Stimulated activated CD4-positive, alpha-beta T cell treated with anti-CD3 and anti-CD28 coated beads, Interleukin-12 subunit alpha, Interleukin-12 subunit beta, amount 100 ng/mL, for 4 hours (primary cell): ENCODE data around the gene ATP8A1.
"Not testable (repeated sequence)": the region's sequence is repeated elsewhere in the genome, so short reads cannot be mapped to it uniquely, and the experiment has no call there.

Experiments used
- DNase-seq: peaks from one replicate; pipeline ENCODE4 v3.0.0-alpha.2; 2020

ATP8A1 gene

DNA sequence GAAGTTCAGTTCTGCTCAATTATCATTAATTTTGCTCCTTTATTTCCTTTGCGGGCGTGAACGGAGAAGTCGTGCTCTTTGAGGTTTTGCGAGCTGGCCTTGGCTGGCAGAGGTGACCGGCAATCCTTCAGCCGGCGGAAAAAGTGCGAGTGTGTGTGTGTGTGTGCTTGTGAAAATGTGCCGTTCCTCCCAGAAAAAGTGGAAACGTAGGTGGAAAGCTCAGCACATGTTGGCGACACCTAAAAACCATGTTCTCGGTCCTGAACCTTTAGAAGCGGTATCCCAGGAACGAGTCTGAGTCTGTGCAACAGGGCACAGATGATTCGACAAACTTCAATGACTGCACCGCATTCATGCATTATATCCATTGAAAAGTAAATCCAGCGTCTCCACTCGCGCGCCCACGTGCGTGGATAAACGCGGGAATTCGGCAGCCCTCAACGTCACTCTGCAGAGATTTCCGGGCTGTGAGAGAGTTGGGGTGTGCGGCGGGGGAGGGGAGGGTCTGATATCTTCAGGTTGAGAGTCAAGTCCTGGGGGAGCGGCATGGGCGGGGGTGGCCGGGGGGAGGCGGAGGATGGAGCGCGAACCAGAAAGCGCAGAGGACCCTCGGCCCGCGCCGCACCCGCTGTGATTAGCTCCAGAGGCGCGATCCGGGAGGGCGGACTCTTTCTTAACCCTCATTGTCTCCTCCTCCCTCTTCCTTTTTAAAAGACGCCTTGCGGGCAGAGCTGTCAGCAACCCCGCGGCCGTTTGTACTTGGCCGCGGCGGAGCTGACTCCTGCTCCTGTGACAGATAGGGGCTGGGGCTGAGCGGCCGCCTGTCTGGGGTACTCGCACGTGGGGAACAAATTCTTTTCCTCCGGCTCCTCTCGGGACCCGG, 259.9 kb downstream of the ATP8A1 start, which contains the start of gene SHISA3:
Gene SHISA3, plus strand, starts transcription at position 737 of the 883 bp plus-strand sequence. CDS start 569 bp downstream, outside the sequence.
- DNase-seq = no peak

DNA sequence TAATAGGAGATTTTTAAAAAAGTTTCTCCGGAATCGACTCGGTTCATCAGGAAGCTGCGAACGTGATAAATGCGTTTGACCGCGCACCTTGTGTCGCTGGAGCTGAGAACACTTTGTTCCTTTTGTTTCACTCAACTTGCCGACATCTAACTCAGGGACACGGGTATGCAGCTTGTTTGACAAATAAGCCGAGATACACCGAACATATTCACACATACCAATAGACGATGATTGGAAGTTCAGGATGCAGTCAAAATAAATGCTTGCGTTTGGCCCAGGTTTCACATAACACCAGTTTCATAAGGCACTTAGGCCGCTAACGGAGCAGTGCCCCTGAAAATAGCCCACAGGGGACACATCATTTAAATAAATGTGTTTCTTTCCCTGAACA, 260.5 kb downstream of the ATP8A1 start:
- no peak for DNase-seq

DNA sequence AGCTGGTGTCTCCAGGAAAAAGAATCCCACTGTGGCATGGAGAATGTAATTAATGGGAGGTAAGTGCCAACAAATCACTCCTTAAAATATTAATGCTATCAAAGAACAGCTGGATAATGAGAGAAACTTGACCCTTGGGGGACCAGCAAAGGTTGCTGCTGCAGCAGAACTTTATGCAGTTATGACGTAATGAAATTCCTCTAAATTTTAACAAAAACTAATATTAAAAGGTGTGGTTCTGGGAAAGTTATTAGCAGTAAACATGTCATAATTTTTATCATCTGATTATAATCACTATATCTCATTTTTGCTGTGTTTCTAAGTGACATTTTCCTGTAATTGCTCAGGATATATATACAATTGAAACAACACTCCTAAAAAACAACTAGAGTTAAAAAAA, 261.3 kb downstream of the ATP8A1 start:
- no peak for DNase-seq

DNA sequence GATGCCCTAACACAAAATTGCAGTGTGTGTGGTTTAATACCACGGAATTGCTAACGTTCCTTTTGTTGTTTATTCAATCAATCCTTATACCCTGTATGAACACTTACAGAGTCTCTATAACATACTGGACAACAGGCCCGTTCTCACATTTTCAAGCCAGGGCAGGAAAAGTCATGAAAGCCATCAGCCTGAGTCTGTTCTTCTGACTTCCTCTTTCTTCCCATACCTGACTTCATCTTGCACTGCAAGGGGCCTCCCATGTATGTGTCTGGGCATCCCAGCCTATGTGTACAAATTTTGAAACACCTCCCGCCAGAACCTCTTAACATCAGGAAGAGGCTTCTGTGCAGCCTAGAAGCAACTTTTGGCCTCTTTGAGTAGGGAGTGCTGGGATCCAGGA, 264.5 kb downstream of the ATP8A1 start:
- no peak for DNase-seq

DNA sequence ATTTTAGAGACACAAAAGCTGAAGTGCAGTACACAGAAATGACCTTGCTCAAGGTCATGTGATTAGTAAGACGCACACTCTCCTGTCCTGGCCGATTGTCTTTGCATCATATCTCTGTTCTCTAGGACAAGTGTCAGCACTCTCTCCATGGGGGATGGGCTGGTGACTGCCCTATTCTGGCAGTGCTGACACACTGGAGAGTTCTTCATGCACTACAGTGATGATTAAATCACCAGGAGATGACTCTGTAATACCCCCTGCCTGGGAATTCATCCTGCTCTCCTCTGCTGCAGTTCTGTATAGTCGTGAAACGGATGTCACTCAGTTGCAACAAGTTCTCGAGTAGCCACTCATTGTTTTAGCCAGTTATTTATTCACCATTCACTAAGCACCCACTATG, 264.9 kb downstream of the ATP8A1 start:
- DNase-seq = no peak

DNA sequence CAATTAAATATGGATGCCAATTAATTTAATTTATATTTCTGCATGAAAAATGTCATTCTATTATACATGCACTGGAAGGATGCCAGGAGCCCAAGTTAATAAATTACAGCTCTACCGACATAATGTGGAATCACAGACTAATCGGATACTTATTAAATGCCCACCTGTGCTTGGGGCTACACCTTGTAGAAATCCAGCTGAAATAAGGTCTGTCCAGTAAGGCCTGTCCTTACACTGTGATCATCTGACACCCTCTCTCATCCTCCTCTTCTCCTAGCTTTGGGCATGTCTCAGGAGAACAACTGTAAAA, 265.6 kb downstream of the ATP8A1 start:
- no peak for DNase-seq

DNA sequence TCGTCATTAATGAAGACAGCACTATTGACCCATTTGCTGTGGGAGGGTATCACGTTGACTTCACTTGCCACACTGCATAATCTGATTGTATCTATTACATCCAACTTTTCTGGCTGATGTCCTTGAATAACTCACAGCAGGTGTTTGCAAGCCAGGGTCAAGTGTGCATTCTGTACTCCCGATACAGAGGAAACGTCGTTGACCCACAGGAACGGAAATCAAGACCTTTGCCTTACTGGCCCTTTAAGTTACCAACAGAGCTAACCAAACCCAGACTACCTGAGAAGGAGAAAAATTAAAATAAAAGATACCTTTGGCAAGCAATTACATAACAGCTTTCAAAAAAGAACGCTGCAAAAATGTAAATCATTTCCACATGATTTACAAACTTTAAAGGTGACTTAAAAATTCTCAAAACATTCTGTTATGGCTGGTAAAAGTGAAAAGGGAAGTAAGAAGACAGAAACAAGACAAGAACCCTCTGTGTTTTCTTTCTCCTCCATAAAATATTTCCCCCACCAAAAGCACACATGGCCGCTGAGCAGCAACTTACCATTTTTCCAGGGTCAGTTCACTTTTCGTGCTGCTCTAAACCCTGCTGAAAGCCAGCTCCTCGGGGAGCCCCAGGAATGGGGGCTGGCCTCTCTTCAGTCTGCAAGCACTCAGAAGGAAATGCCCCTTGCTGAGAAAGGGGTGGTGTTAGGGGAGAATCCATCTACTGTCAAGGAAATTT, 266.1 kb downstream of the ATP8A1 start:
- DNase-seq = no peak

DNA sequence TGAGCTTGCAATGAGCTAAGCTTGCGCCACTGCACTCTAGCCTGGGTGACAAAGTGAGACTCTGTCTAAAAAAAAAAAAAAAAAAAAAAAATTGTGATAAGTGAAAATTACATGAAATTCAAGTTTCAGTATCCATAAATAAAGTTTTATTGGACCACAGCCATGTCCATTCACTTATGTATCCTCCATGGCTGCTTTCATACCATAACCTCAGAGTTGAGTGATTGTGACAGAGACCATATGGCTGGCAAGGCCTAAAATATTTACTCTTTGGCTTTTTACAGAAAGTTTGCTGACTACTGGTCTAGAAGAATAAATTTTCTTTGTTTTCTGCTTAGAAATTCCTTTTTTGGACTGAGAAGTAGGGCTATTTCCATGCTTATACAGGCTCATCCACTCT, 271.4 kb downstream of the ATP8A1 start:
- no peak for DNase-seq

DNA sequence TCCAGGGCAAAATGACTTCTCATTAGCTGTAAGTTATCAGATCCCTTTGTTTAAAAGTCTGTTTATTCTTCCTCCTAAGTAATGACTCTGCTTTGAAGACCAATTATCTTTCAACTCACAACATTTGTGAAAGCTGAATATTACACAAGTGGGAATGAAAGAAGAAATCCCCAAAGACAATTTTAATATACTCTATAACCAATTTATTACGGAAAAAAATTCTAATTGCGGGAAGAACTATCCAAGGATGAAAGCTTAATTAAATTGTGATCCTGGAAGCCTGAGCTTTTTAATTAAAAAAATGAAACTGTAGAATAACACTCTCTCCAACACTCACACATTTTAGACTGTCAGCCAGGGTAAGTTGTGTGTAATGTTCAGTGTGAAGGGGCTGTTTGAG, 275.2 kb downstream of the ATP8A1 start:
- no peak for DNase-seq

DNA sequence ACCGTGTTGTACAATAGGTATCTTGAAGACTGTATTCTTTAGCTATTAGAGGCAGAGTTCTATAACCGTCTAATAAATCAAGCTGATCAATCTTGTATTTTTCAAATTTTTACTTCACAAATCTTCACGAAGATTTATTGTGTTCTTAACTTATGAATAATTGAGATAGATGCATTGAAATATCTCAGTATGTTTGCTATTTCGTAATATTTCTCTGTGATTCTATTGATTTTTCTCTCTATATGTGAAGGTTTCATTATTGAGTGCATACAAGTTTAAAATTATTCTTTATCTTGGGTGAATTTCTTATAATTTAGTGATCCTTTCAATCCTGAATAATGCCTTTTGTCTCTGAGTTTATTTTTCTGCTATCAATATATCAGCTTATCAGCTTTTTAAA, 279.4 kb downstream of the ATP8A1 start:
- DNase-seq = no peak

DNA sequence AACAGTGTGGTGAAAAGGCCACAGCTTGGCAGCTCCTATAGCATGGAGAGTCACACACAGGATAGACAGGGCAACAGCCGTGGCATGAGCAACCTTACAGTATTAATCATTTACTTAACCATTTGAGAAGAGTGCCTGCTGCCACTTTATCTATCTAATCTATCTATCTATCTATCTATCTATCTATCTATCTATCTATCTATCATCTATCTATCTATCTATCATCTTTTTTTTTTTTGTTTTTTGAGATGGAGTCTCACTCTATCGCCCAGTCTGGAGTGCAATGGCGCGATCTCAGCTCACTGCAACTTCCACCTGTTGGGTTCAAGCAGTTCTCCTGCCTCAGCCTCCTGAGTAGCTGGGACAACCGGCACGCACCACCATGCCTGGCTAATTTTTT, 284.6 kb downstream of the ATP8A1 start:
- not testable (repeated sequence) for DNase-seq

DNA sequence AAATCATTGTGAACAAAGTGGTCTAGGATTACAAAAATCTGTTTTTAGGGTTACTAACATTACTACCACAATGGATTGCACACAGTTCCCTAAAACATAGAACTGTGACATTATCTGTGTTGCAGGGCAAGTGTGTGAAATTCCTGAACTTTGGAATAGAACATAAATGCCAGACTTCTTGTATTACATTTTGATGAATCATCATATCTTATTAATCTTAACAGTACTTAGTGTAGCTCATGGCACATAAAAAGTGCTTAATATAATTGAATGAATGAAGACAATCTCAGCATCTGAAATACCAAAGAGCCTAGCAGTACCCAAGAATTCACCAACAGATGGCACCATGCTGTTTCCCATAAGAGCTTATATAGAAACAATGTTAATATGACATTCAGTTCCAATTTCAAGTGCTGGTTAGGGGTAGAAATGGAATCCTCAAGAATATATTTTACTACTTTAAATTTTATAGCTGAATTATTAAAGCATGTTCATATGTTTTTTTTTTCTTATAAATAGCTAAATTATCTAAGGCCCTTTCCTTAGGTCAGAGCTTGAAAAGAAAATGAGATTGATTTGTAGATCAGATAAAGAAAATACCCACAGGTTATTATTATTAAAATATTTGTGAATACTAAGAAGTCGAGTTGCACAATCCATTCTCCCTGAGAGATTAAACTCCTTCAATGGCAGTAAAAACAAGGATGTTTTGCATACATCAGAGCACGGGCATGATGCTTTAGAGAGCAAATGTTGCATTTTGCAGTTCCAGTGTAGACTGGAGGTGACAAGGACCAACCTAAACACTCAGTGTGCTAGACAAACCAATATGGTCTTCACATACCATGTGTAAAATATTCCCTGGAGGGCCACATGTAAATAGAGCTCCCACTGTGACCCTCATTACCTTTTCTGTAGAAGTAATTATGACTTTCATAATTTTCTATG, 285.3 kb downstream of the ATP8A1 start:
- DNase-seq = no peak

DNA sequence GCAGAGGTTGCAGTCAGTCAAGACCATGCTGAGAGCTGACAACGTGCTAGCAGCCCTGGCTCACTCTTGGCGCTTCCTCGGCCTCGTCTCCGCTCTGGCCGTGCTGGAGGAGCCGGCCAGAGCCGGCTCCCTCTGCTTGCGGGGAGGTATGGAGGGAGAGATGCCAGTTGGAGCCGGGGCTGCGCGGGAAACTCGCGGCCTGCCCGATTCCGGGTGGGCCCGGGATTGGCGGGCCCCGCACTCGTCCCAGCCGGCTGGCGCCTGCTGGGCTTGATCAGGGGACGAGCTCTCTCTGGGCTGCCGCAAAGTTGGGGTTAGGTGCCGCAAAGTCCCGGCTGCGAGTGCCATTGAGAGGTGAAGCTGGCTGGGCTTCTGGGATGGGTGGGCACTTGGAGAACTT, 287.4 kb downstream of the ATP8A1 start:
- DNase-seq = no peak

DNA sequence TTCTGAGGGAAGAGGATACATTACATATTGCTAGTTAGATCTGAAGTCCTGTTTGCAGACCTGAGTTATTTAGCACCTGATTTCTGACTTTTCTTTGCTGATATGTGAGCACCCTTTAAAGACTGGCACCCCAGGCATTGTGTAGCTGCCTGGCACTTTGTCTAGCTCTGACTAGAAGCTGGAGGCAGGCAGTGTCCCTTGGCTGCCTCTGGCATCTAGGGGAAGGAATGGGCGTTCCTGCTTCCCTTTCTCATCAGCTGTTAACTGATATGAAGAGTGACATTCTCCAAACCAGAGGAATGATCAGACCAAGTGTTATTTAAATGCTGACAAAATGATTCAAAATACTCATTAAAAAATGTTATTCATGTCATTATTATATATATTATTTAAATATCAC, 289.9 kb downstream of the ATP8A1 start:
- no peak for DNase-seq

DNA sequence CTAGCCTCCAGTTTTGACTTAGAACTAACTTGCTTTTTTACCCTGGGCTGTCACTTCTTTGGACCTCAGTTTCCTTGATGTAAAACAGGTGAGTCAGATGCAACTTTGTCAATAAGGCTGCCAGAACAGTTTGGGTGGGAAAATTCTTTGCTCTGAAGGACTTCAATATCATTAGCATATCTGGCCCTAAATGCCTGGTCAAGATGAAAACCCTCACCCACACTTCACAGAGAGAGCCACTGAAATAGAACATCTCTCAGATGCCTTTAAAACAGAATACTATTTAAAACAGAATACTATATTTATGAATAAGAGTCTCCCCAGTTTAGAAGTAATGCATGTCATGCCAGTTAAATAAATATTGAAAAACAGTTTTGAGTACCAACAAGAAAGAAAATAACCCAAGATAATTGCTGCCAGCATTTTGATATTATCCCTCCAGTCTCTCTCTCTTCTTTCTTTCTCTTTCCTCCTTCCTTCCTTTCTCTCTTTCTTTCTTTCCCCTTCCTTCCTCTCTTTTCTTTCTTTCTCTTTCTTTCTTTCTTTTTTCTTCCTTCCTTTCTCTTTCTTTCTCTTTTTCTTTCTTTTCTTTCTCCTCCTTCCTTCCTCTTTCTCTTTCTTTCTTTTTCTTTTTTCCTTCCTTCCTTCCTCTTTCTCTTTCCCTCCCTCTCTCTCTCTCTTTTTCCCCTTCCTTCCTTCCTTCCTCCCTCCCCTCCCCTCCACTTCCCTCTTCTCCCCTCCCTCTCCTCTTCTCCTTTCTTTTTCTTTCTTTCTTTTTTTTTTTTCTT, 292.4 kb downstream of the ATP8A1 start:
- no peak for DNase-seq

DNA sequence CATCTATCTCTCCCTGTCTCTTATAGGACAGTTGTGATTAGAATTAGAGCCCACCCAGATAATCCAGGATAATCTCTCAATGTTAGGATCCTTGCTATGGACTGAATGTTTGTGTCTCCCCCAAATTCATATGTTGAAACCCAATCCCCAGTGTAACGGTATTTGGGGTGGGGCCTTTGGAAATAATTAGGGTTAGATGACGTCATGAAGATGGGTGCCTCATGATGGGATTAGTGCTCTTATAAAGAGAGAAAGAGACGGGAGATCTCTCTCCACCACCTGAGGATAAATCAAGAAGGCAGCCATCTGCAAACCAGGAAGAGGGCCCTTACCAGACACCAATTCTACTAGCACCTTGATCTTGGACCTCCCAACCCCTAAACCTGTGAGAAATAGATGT, 293.3 kb downstream of the ATP8A1 start:
- no peak for DNase-seq

DNA sequence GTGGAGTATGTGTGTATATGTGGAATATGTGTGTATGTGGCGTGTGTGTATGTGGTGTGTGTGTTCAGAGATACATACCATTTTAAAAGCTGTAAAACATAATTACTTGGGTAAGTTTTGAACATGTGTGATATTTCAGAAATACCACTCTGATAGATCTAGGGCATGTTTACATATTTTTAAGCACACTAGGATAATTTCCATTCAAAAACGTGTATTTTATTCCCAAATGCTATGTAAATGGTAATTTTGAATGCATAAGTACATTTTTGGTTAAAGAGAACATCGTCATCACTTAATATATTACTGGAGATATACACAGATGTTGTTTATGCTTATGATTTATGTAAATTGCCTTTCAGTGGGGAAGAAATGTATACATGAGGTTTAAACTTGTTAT, 294.3 kb downstream of the ATP8A1 start:
- DNase-seq = no peak

DNA sequence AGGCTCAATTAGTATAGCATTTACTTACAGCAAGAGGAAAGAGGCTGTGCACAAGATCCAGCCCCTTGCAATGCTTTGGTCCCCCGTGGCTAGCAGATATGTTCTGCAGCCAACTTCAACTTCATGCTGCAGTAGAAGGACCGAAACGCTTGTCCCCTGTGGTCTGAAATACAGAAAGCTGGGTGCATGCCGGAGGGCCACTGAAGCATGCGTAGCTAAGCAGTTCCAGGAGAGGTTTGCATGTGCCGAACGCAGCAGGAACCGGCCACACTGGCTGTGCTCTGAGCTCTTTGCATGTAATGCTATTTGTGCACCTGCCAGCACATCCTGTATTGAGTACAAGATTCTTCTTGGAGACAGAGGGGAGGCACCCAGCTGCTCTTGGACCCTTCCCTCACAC, 295.4 kb downstream of the ATP8A1 start:
- DNase-seq = no peak

DNA sequence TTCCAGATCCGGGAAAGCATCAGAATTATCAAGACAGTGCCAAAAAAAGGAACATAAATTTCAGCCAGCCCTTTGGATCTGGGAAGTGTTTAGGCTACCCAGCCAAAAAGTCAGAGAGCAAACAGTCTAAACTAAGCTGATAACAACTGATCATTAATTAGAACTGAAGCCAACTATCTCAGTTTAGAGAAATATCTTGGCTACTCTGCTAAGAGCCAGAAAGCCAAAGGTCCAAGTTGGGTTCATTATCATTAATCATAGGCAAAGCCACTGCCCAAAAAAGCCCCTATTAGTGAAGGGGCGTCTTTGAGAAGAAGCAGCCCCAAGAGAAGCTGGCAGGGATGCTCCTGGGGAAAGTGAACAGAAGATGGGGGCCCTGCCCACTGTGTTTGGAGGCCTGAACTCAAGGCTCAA, 296.6 kb downstream of the ATP8A1 start:
- DNase-seq = no peak

DNA sequence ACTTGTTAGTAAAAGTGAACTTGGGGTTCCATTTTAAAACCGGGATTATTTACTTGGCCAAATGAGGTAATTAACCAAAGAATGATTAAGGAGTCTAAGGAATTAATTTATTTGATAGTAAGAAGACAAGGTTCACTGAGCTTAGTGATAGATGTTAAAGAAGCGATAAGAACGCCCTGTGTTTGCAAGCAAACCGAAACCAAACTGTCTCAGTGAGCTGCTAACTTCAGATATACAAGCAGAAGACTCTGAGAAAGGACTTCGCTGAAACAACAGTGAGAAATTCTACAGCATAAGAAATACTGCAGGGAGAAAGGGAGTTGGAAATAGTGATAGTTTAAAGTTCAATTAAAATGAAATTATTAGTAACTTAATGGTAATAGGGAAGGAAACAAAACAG, 297.2 kb downstream of the ATP8A1 start:
- DNase-seq = no peak
